H9 (cell line): ENCODE data around the gene GTF3C1. TPM values are rescaled to one million over a fixed set of nuclear protein-coding genes. Genes with fewer than 3 reads are reported as not detected.

Experiments
- DNase-seq: peaks from one replicate; pipeline ENCODE4 v3.0.0-alpha.2; 2017
- H2AFZ ChIP-seq: one replicate; pipeline ENCODE4 v1.6.1; 2013; ENCODE audit warnings: mild to moderate bottlenecking, low read length, control low read depth, moderate library complexity
- H2AK5ac ChIP-seq: 2 replicates; pipeline ENCODE4 v1.6.1; 2013; ENCODE audit warnings: low read length, control low read depth, mixed read lengths; ENCODE audit not compliant: insufficient read length
- H2BK120ac ChIP-seq: one replicate; pipeline ENCODE4 v1.6.1; 2013; ENCODE audit warnings: low read depth, mild to moderate bottlenecking, low read length, control low read depth, inconsistent platforms; ENCODE audit not compliant: poor library complexity, severe bottlenecking
- H2BK12ac ChIP-seq: 2 replicates; pipeline ENCODE4 v1.6.1; 2013; ENCODE audit warnings: low read length, control low read depth, mixed read lengths, low read depth; ENCODE audit not compliant: insufficient read length
- H2BK15ac ChIP-seq: 2 replicates; pipeline ENCODE4 v1.6.1; 2013; ENCODE audit warnings: low read depth, low read length, control low read depth
- H2BK20ac ChIP-seq: one replicate; pipeline ENCODE4 v1.6.1; 2013; ENCODE audit warnings: low read depth, mild to moderate bottlenecking, low read length, control low read depth, inconsistent platforms; ENCODE audit not compliant: poor library complexity, severe bottlenecking
- H2BK5ac ChIP-seq: 2 replicates; pipeline ENCODE4 v1.6.1; 2013; ENCODE audit warnings: low read length, control low read depth, mixed read lengths; ENCODE audit not compliant: insufficient read length
- H3K14ac ChIP-seq: 2 replicates; pipeline ENCODE4 v1.6.1; 2013; ENCODE audit warnings: low read length, control low read depth; ENCODE audit not compliant: insufficient read depth
- H3K18ac ChIP-seq: 2 replicates; pipeline ENCODE4 v1.6.1; 2013; ENCODE audit warnings: low read depth, mild to moderate bottlenecking, mixed read lengths, low read length, control low read depth; ENCODE audit not compliant: insufficient read length
- H3K23ac ChIP-seq: 2 replicates; pipeline ENCODE4 v1.6.1; 2013; ENCODE audit warnings: low read length, control low read depth, mixed read lengths, low read depth; ENCODE audit not compliant: insufficient read length
- H3K23me2 ChIP-seq: 2 replicates; pipeline ENCODE4 v1.6.1; 2013; ENCODE audit warnings: low read depth, mild to moderate bottlenecking, mixed read lengths, low read length, control low read depth; ENCODE audit not compliant: insufficient read length, poor library complexity, severe bottlenecking
- H3K27ac ChIP-seq: 2 replicates; pipeline ENCODE4 v1.5.1; 2013; ENCODE audit warnings: low read length, control low read depth, mixed read lengths, low read depth; ENCODE audit not compliant: insufficient read length
- H3K27me3 ChIP-seq: 2 replicates; pipeline ENCODE4 v1.6.1; 2013; ENCODE audit warnings: low read length, control low read depth, inconsistent platforms; ENCODE audit not compliant: insufficient read depth
- H3K4ac ChIP-seq: 2 replicates; pipeline ENCODE4 v1.6.1; 2013; ENCODE audit warnings: low read depth, mild to moderate bottlenecking, control low read depth, inconsistent platforms, low read length, moderate library complexity
- H3K4me1 ChIP-seq: 2 replicates; pipeline ENCODE4 v1.6.1; 2013; ENCODE audit warnings: low read length, control low read depth, inconsistent platforms; ENCODE audit not compliant: insufficient read depth
- H3K4me2 ChIP-seq: 2 replicates; pipeline ENCODE4 v1.6.1; 2013; ENCODE audit warnings: low read length, control low read depth, mixed read lengths; ENCODE audit not compliant: insufficient read length, insufficient read depth
- H3K56ac ChIP-seq: 2 replicates; pipeline ENCODE4 v1.6.1; 2013; ENCODE audit warnings: low read depth, mild to moderate bottlenecking, mixed read lengths, low read length, control low read depth; ENCODE audit not compliant: insufficient read length
- H3K79me1 ChIP-seq: 2 replicates; pipeline ENCODE4 v1.6.1; 2013; ENCODE audit warnings: low read depth, mild to moderate bottlenecking, moderate library complexity, low read length, control low read depth, inconsistent platforms; ENCODE audit not compliant: insufficient read depth, poor library complexity, severe bottlenecking
- H3K79me2 ChIP-seq: 2 replicates; pipeline ENCODE4 v1.6.1; 2013; ENCODE audit warnings: low read length, control low read depth, inconsistent platforms; ENCODE audit not compliant: insufficient read depth
- H3K9ac ChIP-seq: 2 replicates; pipeline ENCODE4 v1.6.1; 2013; ENCODE audit warnings: low read length, control low read depth, mixed read lengths; ENCODE audit not compliant: insufficient read length; ENCODE audit errors: extremely low read depth
- H3K9me3 ChIP-seq: one replicate; pipeline ENCODE4 v1.6.1; 2013; ENCODE audit warnings: low read depth, low read length, inconsistent platforms; ENCODE audit not compliant: control insufficient read depth
- H3T11ph ChIP-seq: one replicate; pipeline ENCODE4 v1.6.1; 2013; ENCODE audit warnings: mild to moderate bottlenecking, low read length, control low read depth, inconsistent platforms
- H4K20me1 ChIP-seq: one replicate; pipeline ENCODE4 v1.6.1; 2013; ENCODE audit not compliant: control insufficient read depth, insufficient read length, insufficient read depth
- H4K5ac ChIP-seq: 2 replicates; pipeline ENCODE4 v1.6.1; 2013; ENCODE audit warnings: low read depth, mild to moderate bottlenecking, mixed read lengths, low read length, control low read depth; ENCODE audit not compliant: insufficient read length
- H4K8ac ChIP-seq: replicated peaks from 2 replicates; pipeline ENCODE4 v1.6.1; 2013; ENCODE audit warnings: low read length, control low read depth, mixed read lengths, low read depth; ENCODE audit not compliant: insufficient read length
- H4K91ac ChIP-seq: 2 replicates; pipeline ENCODE4 v1.6.1; 2013; ENCODE audit warnings: low read depth, mild to moderate bottlenecking, moderate library complexity, mixed read lengths, low read length, control low read depth; ENCODE audit not compliant: insufficient read length
- H3K27ac Mint-ChIP-seq, 3 experiments: 2 replicates in 2 of 3; 3 replicates in 1 of 3; pipeline ENCODE4 v1.8.0; 2020 to 2021; ENCODE audit warnings: mixed read lengths in 3 of 3, mild to moderate bottlenecking in 1 of 3, moderate library complexity in 1 of 3
- H3K27me3 Mint-ChIP-seq: 2 replicates; pipeline ENCODE4 v1.8.0; 2021; ENCODE audit warnings: low read depth, mild to moderate bottlenecking, moderate library complexity, mixed read lengths
- H3K36me3 Mint-ChIP-seq, 3 experiments: 2 replicates in 2 of 3; 3 replicates in 1 of 3; pipeline ENCODE4 v1.8.0; 2020 to 2021; ENCODE audit warnings: low read depth in 3 of 3, mixed read lengths in 3 of 3; ENCODE audit not compliant: insufficient read depth in 1 of 3
- H3K4me1 Mint-ChIP-seq, 2 experiments: 2 replicates each; pipeline ENCODE4 v1.8.0; 2020; ENCODE audit warnings: mixed read lengths in 2 of 2
- H3K4me3 Mint-ChIP-seq, 2 experiments: 2 replicates in 1 of 2; 3 replicates in 1 of 2; pipeline ENCODE4 v1.8.0; 2020 to 2021; ENCODE audit warnings: mild to moderate bottlenecking in 2 of 2, mixed read lengths in 2 of 2, moderate library complexity in 1 of 2
- H3K9me3 Mint-ChIP-seq, 2 experiments: 2 replicates in 1 of 2; 3 replicates in 1 of 2; pipeline ENCODE4 v1.8.0; 2020; ENCODE audit warnings: mild to moderate bottlenecking in 2 of 2, mixed read lengths in 2 of 2, moderate library complexity in 1 of 2
- CTCF ChIP-seq: fragments of 200-600 bp; sonication (generic); conservative IDR thresholded peaks from 3 replicates; pipeline ENCODE4 v1.8.0; 2021; ENCODE audit warnings: antibody characterized with exemption, mild to moderate bottlenecking
- WGBS: extraction: QIAGEN DNeasy Blood & Tissue Kit; methylation state at CpG from one replicate; pipeline ENCODE4 v1.1.7; 2013; ENCODE audit warnings: missing lambda C conversion rate, low lambda C conversion rate, mixed read lengths; ENCODE audit not compliant: insufficient read length; ENCODE audit errors: extremely low coverage; 5-methylcytosine and 5-hydroxymethylcytosine counted together
- total RNA-seq: library from RNA; stranded (reverse); gene quantifications from 2 replicates; pipeline ENCODE4 v1.2.1, GENCODE V29; 2021

GTF3C1 gene
- total RNA-seq, 1 experiment from 2014 or later, result 113 TPM

GRCh38 chr16:27528294-27528693, 21.4 kb downstream of the GTF3C1 start:
- Histone ChIP-seq H4K5ac (no peak overlapping the region), H3K79me1 (no peaks in the 10 kb centered on the region), H3T11ph (no peak overlapping the region), H4K91ac (no peak overlapping the region), H3K56ac (no peak overlapping the region), H2AK5ac (no peak overlapping the region), H3K27ac (no peak overlapping the region), H3K23me2 (no peaks in the 10 kb centered on the region), H3K14ac (no peak overlapping the region), H2AFZ (no peak overlapping the region), H4K8ac (no peak overlapping the region), H2BK15ac (no peak overlapping the region), H3K9me3 (no peaks in the 10 kb centered on the region), H3K9ac (no peak overlapping the region), H2BK20ac (no peak overlapping the region), H2BK5ac (no peak overlapping the region), H3K79me2 (no peaks in the 10 kb centered on the region), H2BK120ac (no peak overlapping the region), H3K4ac (no peak overlapping the region), H3K4me1 (no peaks in the 10 kb centered on the region), H2BK12ac (no peak overlapping the region), H3K18ac (no peak overlapping the region), H4K20me1 (no peaks in the 10 kb centered on the region), H3K23ac (no peak overlapping the region), H3K27me3 (no peaks in the 10 kb centered on the region), H3K4me2 (no peak overlapping the region)
- WGBS, result no CpG with 5 or more reads among the region's 4 CpGs
- no peaks in the 10 kb centered on the region; the same call in 1 of the 2 replicates for H3K27me3 Mint-ChIP-seq
- H3K4me1 Mint-ChIP-seq, result no peaks in the 10 kb centered on the region
- no peak for TF ChIP-seq CTCF
- no peak for DNase-seq
- H3K4me3 Mint-ChIP-seq, result no peak overlapping the region
- H3K27ac Mint-ChIP-seq, result no peak overlapping the region
- H3K36me3 Mint-ChIP-seq, result peaks cover 37 to 96% (median 88%) of the 10 kb centered on the region in 3 experiments; a peak in 6 of 7 replicates
- no peaks in the 10 kb centered on the region; a peak in 1 of 5 replicates for H3K9me3 Mint-ChIP-seq
